GM21825 (cell line): ENCODE data around the gene CACNA2D2.

Source experiments
- ATAC-seq: cut with Tn5 transposase; IDR thresholded peaks from one replicate; pipeline ENCODE4 v1.9.1; 2021; ENCODE audit warnings: mild to moderate bottlenecking, moderate library complexity; ENCODE audit not compliant: unreplicated experiment

CACNA2D2 gene

GRCh38 chr3:50334339-50335075 is 168.9 kb downstream of the CACNA2D2 start:
- ATAC-seq: no peak

DNA sequence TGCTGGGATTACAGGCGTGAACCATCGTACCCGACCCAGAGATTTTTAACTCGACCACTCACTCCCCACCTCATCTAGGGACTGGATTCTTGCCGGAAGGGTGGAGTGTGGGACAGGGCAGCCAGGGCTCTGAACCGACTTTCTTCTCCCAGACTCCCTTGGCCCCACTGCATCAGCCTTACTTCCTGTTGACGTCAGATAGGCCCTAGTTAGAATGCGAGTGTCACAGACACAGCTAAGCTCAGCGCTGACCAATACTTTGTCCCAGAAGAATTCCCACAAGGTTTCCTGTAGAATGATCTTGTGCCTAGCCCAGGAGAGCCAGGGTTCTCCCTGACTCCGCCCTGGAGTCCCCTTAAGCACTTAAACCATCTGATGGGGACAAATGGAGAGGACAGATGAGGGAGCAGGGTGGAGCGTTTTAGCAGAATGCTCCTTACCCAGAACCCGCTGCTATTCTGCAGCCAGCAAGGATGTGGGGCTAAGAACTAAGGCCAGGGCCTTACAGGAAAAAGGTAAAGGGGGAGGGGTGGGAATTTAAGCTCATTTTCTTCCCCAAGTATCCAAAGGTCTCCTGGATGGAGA is 169.6 kb downstream of the CACNA2D2 start:
- no peak for ATAC-seq

- no peak for ATAC-seq
Observed at GRCh38 chr3:50331364-50331907, 172.0 kb downstream of the CACNA2D2 start.

DNA sequence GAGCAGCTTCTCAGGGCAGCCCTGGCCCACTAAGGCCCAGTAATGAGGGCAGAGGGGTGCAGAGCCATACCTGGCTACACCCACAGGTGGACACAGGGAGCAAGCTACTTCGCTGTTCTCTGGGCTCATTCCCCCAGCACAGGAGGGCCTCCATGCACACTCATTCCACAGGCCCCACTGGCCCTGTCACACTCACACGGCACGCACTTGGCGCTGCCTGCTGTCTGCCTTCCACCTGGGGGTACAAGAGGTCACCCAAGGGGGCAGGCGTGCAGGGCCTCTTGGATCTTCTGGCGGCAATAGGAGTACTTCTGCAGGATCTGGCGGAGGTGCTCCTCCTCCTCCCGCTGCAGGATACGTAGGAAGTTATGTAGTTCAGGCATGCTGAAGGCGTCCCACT is 173.1 kb downstream of the CACNA2D2 start:
- no peak for ATAC-seq

GRCh38 chr3:50327943-50328691 is 175.3 kb downstream of the CACNA2D2 start, which contains the start of gene TUSC2:
TUSC2 (minus strand) TSS chr3:50328223; CDS start chr3:50328099, 124 bp downstream.
- ATAC-seq: peak; percentile 82

GRCh38 chr3:50327129-50327528 is 176.3 kb downstream of the CACNA2D2 start:
- no peak for ATAC-seq

DNA sequence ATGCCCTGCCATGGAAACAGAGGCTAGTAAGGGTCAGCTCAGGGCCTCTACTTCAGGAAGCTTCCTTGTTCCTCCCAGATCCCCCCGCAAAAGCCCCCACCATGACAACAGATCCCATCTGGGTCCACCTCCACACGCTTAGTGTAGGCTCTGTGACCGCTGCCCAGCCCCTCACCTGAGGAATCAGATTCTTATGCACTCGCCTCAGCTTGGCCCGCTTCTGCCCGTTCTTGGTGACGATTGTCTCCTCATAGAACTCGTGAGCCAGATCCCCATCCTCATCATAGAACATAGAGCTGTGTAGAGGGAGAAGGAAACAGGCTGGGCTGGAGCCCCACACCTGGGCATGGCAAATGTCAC is 177.3 kb downstream of the CACNA2D2 start:
- no peak for ATAC-seq

DNA sequence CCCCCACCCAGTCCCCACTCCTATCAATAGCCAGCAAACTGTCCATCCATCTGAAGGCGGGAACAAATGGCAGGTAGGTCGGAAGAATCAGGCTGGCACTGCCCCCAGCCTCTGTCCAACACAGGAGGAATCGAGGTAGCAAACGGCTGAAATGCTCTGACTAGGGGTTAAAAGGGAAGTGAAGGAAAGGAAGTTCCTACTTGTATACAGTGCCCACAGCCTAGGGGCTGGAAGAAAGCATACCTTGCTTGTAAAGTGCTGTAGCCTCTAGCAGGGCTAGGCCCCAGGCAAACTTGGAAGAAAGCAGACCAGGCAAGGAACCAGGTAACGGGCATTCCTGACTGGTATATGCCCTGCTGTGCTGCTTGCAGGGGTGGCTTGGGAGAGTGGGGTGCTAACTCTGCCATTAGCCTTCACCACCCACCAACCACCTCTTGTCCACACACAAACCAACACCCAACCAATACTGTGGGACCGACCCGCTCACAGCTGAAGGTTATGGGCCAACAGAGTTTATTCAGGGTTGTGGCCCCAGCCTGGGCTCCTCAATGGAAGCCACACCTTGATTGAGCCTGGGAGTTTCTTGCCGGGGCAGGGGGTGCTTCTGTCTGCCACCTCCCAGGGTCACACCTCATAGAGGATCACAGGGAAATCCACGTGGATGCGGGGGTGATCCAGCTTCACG is 177.8 kb downstream of the CACNA2D2 start:
- no peak for ATAC-seq

DNA sequence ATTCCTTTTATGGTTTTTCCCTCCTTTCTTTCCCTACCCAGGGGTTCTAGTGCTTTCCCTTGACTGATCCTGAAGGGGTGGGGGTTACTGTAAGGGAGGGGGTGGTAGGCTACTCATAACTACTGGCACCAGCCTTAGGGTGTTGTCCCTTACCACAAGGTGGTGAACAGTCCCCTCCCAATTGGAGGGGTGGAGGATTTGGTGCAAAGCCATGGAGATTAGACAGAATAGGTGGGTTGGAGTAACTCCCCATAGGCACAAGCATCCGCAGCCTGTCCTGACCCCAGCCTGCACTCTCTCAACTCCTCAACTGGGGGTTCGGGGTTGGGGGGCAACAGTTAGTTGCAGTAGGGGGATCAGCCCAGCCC is 178.3 kb downstream of the CACNA2D2 start:
- no peak for ATAC-seq

DNA sequence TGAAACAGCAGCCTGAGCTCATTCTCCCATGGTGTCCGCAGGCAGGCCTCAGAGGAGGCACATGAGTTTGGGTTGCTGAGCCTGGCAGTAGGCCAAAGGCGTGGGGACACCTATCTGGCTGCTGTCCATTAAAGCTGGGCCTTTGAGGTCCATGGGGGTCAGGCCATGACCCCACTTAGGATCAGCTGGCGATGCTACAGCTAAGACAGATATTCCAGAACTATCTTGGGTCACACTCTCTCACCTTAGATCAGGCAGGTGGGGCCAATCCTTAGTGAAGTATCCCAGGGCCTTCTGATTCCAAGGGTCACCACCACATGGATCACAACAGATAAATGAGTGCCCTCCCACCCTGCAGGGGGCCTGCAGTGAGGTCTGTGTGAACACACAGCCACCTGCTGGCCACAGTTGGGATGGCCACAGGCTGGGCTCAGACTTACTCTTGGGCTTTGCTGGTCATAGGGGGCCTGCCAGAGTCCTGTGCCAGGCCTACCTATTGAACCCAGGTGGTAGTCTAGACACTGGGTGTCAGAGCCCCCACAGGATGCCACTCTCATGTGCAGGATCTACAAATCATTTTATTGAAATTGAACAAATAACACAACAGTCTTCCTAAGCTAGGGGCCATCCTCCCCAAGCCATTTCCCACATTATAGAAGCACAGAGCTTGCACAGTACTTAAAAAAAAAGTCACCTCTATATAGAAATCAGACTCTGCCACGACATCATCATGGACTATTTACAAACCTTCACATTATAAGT is 178.9 kb downstream of the CACNA2D2 start:
- no peak for ATAC-seq

- no peak for ATAC-seq
Observed at GRCh38 chr3:50323614-50324199, 179.7 kb downstream of the CACNA2D2 start.

DNA sequence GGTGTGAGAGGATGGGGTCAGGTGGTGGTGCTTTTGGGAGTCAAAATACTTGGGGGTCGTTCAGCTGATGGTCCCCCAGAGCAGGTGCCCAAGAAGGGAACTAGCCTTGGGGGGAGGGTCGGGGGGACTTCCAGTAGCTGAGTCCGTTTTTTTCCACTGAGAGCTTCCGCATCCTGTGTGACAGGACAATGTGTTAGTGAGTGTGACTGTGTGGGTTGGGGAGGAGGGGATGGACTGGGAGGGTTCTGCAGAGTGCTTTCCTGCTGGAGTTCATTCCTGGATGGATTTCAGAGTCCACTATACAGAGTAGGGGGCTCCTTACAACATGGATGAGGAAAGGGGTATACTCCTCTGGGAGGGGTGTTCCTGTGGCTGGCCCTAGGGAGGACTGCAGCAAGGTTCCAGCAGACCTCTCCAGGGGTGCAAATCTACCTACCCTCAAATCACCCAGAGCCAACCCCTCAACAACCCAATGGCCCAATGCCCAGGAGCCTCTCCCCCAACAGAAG is 180.3 kb downstream of the CACNA2D2 start:
- ATAC-seq: no peak

- ATAC-seq: no peak
Observed at GRCh38 chr3:50322386-50323091, 180.9 kb downstream of the CACNA2D2 start, which contains the start of gene HYAL2. HYAL2 (minus strand) TSS chr3:50322745; CDS start chr3:50320489, 2,256 bp downstream.

DNA sequence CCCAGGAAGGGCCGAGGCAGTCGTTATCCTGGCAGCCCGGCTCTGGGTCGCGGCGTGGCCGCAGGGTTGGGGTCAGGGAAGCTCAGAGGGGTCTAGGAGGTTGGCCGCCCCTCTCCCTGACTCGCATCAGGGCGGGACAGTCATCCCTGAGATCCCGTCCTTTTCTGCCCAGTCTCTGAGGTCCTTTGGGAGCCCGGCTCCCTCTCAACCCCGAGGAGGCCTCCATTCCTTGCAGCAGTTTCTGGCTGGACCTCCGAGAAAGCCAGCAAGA is 181.4 kb downstream of the CACNA2D2 start:
- ATAC-seq: no peak

- ATAC-seq: peak; percentile 71
Observed at GRCh38 chr3:50321336-50322114, 181.9 kb downstream of the CACNA2D2 start.

DNA sequence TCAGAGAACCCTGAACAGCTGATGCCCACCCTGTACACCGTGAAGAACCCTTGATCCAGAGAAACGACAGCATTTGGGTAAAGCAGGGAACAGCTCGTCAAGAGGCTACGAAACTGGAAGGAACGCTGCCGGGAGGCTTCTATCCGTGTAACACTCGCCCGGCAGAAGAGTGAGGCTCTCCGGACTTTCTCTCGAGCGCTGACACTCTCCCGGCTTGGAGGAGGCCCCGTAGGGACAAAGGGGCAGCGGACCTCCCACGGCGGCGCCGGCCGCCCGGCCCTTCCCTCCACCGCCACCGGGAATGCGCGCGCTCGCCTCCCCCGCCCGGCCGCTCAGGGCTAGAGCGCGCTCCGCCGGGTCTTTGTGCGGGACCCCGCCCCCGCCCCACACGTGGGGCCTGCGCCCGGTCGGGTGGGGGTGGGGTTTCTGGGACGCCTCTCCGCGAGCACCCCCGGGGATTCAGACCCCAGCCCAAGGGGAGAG is 182.5 kb downstream of the CACNA2D2 start:
- ATAC-seq: peak; percentile 34

DNA sequence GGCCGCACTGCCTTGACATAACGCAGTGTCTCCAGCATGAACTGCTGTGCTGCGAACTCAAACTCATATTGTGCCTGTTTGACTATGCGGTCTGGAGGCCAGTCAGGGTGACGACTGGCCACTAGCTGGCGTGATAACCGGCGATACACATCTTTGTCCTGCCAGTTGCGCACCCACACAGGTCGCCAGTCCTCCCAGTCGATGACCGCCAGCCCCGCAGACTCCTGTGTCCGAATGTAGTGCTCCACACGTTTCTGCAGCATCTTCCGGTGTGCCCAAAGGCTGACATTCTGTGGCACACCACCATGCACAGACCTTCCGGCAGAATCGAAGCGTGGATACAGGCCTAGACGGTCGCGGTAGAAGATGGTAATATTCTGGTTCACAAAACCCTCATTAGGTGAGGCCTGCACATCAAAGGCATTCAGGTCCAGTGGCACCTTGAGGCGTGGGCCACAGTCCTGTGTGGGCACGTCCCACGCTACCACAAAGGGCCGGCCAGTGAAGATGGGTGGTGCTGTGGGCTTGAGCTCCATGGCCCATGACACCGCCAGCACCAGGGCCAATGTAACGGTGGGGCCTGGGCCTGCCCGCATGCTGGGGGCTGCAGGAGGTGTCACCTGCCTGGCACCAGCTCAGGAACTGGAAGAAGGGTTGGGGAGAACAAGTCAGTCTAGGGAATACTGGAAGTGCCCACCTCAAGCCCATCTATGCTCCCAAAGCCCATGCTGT is 183.4 kb downstream of the CACNA2D2 start:
- no peak for ATAC-seq
